SK-N-SH (cell line): ENCODE results near the gene PAPPA2. TPM values are rescaled to one million over a fixed set of nuclear protein-coding genes. Genes with fewer than 3 reads are reported as not detected.
A peak's percentile ranks its signal among the peaks of the same experiment; 100 is the strongest.

ENCODE experiments used
- CTCF ChIA-PET: fragments of 300-600, 350-600 bp; formaldehyde crosslinking; extraction: SDS; loops from one replicate; lab custom pipeline; 2021; lab: Yijun Ruan, JAX
- POLR2A ChIA-PET: fragments of 350-600 bp; sonication (Branson Sonifier 250); formaldehyde crosslinking; extraction: SDS; loops from one replicate; lab custom pipeline; 2020; ENCODE audit warnings: antibody characterized with exemption, inconsistent platforms; lab: Yijun Ruan, JAX
- DNase-seq: peaks from one replicate; pipeline ENCODE4 v3.0.0; 2012
- H2AFZ ChIP-seq: fragments of 200-600 bp; sonication (generic); 2 replicates; pipeline ENCODE4 v1.8.1; 2016; ENCODE audit warnings: antibody characterized with exemption, mild to moderate bottlenecking, low read depth
- H3F3A ChIP-seq: fragments of 200-600 bp; sonication (generic); replicated peaks from 2 replicates; pipeline ENCODE3; 2016; ENCODE audit warnings: antibody characterized with exemption, mild to moderate bottlenecking; ENCODE audit not compliant: insufficient read depth
- H3K27ac ChIP-seq, 2 experiments: fragments of 200-500 bp in 1 of 2; fragments of 200-600 bp in 1 of 2; sonication (Bioruptor generic) in 1 of 2; sonication (generic), shearing (Covaris generic) in 1 of 2; 2 replicates each; pipeline versions ENCODE4 v1.5.1 to v1.6.1; 2014 to 2016; ENCODE audit warnings: low read depth in 2 of 2, inconsistent platforms in 1 of 2, low read length in 1 of 2, mild to moderate bottlenecking in 1 of 2, mixed read lengths in 1 of 2
- H3K27me3 ChIP-seq: fragments of 200-600 bp; sonication (generic), shearing (Covaris generic); 2 replicates; pipeline ENCODE4 v1.6.1; 2016; ENCODE audit warnings: mixed run types; ENCODE audit not compliant: insufficient read depth
- H3K36me3 ChIP-seq, 2 experiments: fragments of 200-500 bp in 1 of 2; fragments of 200-600 bp in 1 of 2; sonication (Bioruptor generic) in 1 of 2; sonication (generic) in 1 of 2; replicated peaks in 1 of 2; 2 replicates each; pipeline versions ENCODE3 to v1.5.1; 2014 to 2016; ENCODE audit warnings: low read length in 1 of 2, mild to moderate bottlenecking in 1 of 2; ENCODE audit not compliant: insufficient read depth in 2 of 2, control insufficient read depth in 1 of 2
- H3K4me1 ChIP-seq, 2 experiments: fragments of 200-500 bp in 1 of 2; fragments of 200-600 bp in 1 of 2; sonication (Bioruptor generic) in 1 of 2; sonication (generic), shearing (Covaris generic) in 1 of 2; 2 replicates each; pipeline versions ENCODE4 v1.5.1 to v1.6.1; 2014 to 2016; ENCODE audit warnings: low read depth in 1 of 2, low read length in 1 of 2, mixed run types in 1 of 2; ENCODE audit not compliant: insufficient read depth in 2 of 2, control insufficient read depth in 1 of 2
- H3K4me2 ChIP-seq: fragments of 200-600 bp; sonication (generic), shearing (Covaris generic); 2 replicates; pipeline ENCODE4 v1.6.1; 2017; ENCODE audit warnings: mixed run types
- H3K4me3 ChIP-seq, 2 experiments: fragments of 200-500 bp in 1 of 2; fragments of 200-600 bp in 1 of 2; sonication (Bioruptor generic) in 1 of 2; sonication (generic), shearing (Covaris generic) in 1 of 2; 2 replicates each; pipeline versions ENCODE4 v1.5.1 to v1.8.1; 2014 to 2016; ENCODE audit warnings: low read depth in 2 of 2, inconsistent platforms in 1 of 2, low read length in 1 of 2, mild to moderate bottlenecking in 1 of 2, mixed read lengths in 1 of 2, moderate library complexity in 1 of 2
- H3K79me2 ChIP-seq: fragments of 200-600 bp; sonication (generic); 2 replicates; pipeline ENCODE4 v1.8.1; 2017; ENCODE audit warnings: mild to moderate bottlenecking; ENCODE audit not compliant: insufficient read depth
- H3K9ac ChIP-seq: fragments of 200-600 bp; sonication (generic); 2 replicates; pipeline ENCODE4 v1.6.1; 2017; ENCODE audit warnings: mixed run types
- H3K9me2 ChIP-seq: fragments of 200-600 bp; sonication (generic); 2 replicates; pipeline ENCODE4 v1.6.1; 2017; ENCODE audit warnings: mixed run types
- H3K9me3 ChIP-seq: fragments of 200-600 bp; sonication (generic); 2 replicates; pipeline ENCODE4 v1.6.1; 2017; ENCODE audit warnings: mixed run types, mild to moderate bottlenecking, moderate library complexity
- H4K20me1 ChIP-seq: fragments of 200-600 bp; sonication (generic); 2 replicates; pipeline ENCODE4 v1.6.1; 2017; ENCODE audit warnings: mild to moderate bottlenecking, mixed run types; ENCODE audit not compliant: insufficient read depth
- EZH2phosphoT487 ChIP-seq: fragments of 200-600 bp; sonication (generic); IDR thresholded peaks from 2 replicates; pipeline ENCODE4 v1.6.1; 2017; ENCODE audit warnings: low read depth, mixed run types, mild to moderate bottlenecking, antibody characterized with exemption, moderate library complexity, borderline replicate concordance
- FOSL2 ChIP-seq: IDR thresholded peaks from 2 replicates; pipeline ENCODE4 v1.4.0; 2012; ENCODE audit warnings: low read depth, mild to moderate bottlenecking, moderate library complexity, borderline replicate concordance
- GABPA ChIP-seq: IDR thresholded peaks from 2 replicates; pipeline ENCODE4 v1.4.0; 2012; ENCODE audit warnings: low read depth, mild to moderate bottlenecking
- RAD21 ChIP-seq: IDR thresholded peaks from 2 replicates; pipeline ENCODE4 v1.6.1; 2012; ENCODE audit warnings: mild to moderate bottlenecking, low read length
- WGBS: methylation state at CpG from one replicate; pipeline ENCODE4 v1.1.6; 2017; ENCODE audit warnings: low lambda C conversion rate; 5-methylcytosine and 5-hydroxymethylcytosine counted together
- polyA plus RNA-seq, 3 experiments: library from polyadenylated mRNA; depleted of rRNA; stranded (reverse); fragments of >200 nt; gene quantifications; 2 replicates each; pipeline ENCODE4 v1.2.3, GENCODE V29; 2012
- TF ChIP-seq, protein P1 (sequence below): fragments of 150-350 bp; IDR thresholded peaks from 2 replicates; pipeline ENCODE4 v1.6.1; 2017; ENCODE audit warnings: antibody characterized with exemption, low read length, low read depth, borderline replicate concordance
- TF ChIP-seq, protein P2 (sequence below): IDR thresholded peaks from 2 replicates; pipeline ENCODE4 v1.4.0; 2012; ENCODE audit warnings: low read depth, borderline replicate concordance

PAPPA2 gene
- polyA plus RNA-seq, 1 of the 3 experiments (the other 2 are of a cell fraction): 0.02 TPM

DNA sequence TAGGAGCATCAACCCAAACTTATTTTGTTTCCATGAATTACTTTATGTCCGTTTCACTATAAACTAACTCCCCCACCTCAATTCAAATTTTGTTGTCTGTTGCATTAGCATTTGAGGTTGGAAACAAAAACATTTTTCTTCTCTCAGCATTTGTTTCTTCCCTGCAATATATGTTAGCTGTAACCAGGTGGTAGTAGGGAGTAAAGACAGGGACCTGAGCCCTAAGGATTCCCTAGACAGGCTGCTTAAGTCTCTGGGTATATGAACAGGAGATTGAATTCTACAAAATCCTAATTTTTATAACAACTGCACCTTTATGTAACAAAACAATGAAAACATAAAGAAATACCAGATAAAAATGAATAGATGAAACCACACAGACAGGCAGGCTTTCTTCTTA, 242.6 kb downstream of the PAPPA2 start:
- TF ChIP-seq, protein P1, sequence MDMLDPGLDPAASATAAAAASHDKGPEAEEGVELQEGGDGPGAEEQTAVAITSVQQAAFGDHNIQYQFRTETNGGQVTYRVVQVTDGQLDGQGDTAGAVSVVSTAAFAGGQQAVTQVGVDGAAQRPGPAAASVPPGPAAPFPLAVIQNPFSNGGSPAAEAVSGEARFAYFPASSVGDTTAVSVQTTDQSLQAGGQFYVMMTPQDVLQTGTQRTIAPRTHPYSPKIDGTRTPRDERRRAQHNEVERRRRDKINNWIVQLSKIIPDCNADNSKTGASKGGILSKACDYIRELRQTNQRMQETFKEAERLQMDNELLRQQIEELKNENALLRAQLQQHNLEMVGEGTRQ: no peak
- 2% methylated on average over 1 of the region's 1 CpG for WGBS
- Histone ChIP-seq H3K9me3 (no peaks in the 10 kb centered on the region), H3K4me1 (no peaks in the 10 kb centered on the region), H3F3A (no peaks in the 10 kb centered on the region), H3K4me2 (no peak overlapping the region), H3K27ac (no peak overlapping the region), H3K36me3 (no peaks in the 10 kb centered on the region), H3K4me3 (no peak overlapping the region), H2AFZ (no peak overlapping the region), H3K9ac (no peak overlapping the region), H3K79me2 (no peaks in the 10 kb centered on the region), H3K27me3 (no peaks in the 10 kb centered on the region), H3K9me2 (no peaks in the 10 kb centered on the region), H4K20me1 (no peaks in the 10 kb centered on the region)
- ChIA-PET CTCF (interaction anchor here (1.3 to 1.8 kb wide), 3 partner anchors 12 to 146 kb away, joined by 3 to 7 read pairs (median 6); no protein-coding TSS in a partner anchor), POLR2A (no interaction called here)
- DNase-seq: no peak

DNA sequence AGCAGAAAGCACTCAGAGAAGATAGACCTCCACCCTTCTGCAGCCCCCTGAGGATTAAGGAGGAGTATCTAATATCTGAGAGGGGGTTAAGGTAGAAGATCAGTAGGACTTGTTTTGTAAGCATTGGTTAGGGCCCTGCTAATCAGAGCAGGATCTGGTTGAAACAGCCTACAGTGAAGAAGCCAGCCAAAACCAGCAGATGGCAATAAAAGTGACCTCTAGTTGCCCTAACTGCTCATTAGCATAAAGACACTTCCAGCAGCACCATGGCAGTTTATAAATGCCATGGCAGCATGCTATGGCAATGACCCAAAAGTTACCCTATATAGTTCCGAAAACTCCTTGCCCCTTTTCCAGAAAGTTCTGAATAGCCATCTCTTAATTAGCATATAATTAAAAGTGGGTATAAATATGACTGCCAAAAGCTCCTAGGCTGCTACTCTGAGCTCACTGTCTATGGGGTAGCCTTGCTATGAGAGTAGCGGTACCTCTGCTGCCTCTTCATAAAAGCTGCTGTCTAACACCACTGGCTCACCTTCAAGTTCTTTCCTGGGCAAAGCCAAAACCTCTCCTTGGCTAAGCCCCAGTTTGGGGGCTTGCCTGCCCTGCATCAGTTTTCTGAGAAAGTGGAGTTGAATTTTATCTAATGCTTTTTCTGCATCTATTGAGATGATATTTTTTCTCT, 254.2 kb downstream of the PAPPA2 start:
- Histone ChIP-seq H2AFZ (no peak overlapping the region), H3K4me3 (no peak overlapping the region), H3K27me3 (no peaks in the 10 kb centered on the region), H4K20me1 (no peaks in the 10 kb centered on the region), H3K4me2 (no peak overlapping the region), H3K4me1 (peaks cover 0 to 3% of the 10 kb centered on the region in 2 experiments; a peak in 1 of 4 replicates), H3K79me2 (no peaks in the 10 kb centered on the region), H3K36me3 (no peaks in the 10 kb centered on the region), H3F3A (no peaks in the 10 kb centered on the region), H3K9me3 (no peaks in the 10 kb centered on the region), H3K9me2 (no peaks in the 10 kb centered on the region), H3K27ac (peak overlapping the region in 1 of 2 experiments; percentile 7; a peak in 1 of 4 replicates), H3K9ac (no peak overlapping the region)
- WGBS: 57% methylated on average over 2 of the region's 2 CpGs
- CTCF ChIA-PET: interaction anchor here (0.6 to 1.7 kb wide), 4 partner anchors 11 to 158 kb away, joined by 3 to 5 read pairs (median 4); no protein-coding TSS in a partner anchor
- POLR2A ChIA-PET: no interaction called here
- DNase-seq: peak; percentile 7
- no peak for TF ChIP-seq EZH2phosphoT487
- TF ChIP-seq RAD21: peak; percentile 23; the same call in 1 of the 2 replicates

DNA sequence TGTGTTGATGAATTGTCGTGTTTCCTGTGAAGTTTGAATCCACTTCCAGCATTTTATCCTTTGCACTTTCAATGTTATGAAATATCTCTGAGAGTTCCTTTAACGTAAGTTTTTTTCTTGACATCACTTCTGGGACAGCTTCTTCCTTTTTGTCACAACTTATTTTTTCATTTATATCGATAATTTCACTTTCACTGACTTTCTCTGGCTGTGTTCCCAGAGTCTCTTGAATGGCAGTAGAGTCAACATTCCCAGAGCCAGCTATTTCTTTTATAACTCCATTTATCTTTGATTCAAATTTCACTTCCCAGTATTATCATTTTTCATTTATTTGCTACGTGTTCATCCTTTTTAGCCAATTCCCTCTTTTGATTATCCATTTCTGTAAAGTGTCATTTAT, 256.5 kb downstream of the PAPPA2 start:
- DNase-seq: no peak
- 13% methylated on average over 4 of the region's 4 CpGs for WGBS
- no peak overlapping the region for H2AFZ ChIP-seq
- peaks cover 0 to 3% of the 10 kb centered on the region in 2 experiments; a peak in 1 of 4 replicates for H3K4me1 ChIP-seq
- no peak overlapping the region for H3K4me3 ChIP-seq
- ChIA-PET POLR2A (no interaction called here), CTCF (no interaction called here)
- no peaks in the 10 kb centered on the region for H3K9me2 ChIP-seq
- no peaks in the 10 kb centered on the region for H3K9me3 ChIP-seq
- H4K20me1 ChIP-seq: no peaks in the 10 kb centered on the region
- no peak for TF ChIP-seq FOSL2
- TF ChIP-seq, protein P2, sequence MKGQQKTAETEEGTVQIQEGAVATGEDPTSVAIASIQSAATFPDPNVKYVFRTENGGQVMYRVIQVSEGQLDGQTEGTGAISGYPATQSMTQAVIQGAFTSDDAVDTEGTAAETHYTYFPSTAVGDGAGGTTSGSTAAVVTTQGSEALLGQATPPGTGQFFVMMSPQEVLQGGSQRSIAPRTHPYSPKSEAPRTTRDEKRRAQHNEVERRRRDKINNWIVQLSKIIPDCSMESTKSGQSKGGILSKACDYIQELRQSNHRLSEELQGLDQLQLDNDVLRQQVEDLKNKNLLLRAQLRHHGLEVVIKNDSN: no peak
- no peak for TF ChIP-seq GABPA
- no peaks in the 10 kb centered on the region for H3K27me3 ChIP-seq
- H3K27ac ChIP-seq: no peak overlapping the region
- H3K36me3 ChIP-seq: no peaks in the 10 kb centered on the region
- H3K4me2 ChIP-seq: no peak overlapping the region
- H3K79me2 ChIP-seq: no peaks in the 10 kb centered on the region
- H3K9ac ChIP-seq: no peak overlapping the region
- no peaks in the 10 kb centered on the region for H3F3A ChIP-seq
